T-cell (primary cell): ENCODE data around the gene TNPO2. TPM values are rescaled to one million over a fixed set of nuclear protein-coding genes. Genes with fewer than 3 reads are reported as not detected.
A peak's percentile ranks its signal among the peaks of the same experiment; 100 is the strongest.

Source experiments
- ATAC-seq, 4 experiments: fragments of 200-7000 bp in 3 of 4; fragments of 150-1000 bp in 1 of 4; cut with Tn5 transposase; replicated peaks in 1 of 4; 1 replicate in 3 of 4; 2 replicates in 1 of 4; pipeline ENCODE4 v1.10.0; 2021; ENCODE audit warnings: moderate library complexity in 3 of 4, mild to moderate bottlenecking in 2 of 4, moderate number of reproducible peaks in 1 of 4
- CTCF ChIA-PET, 2 donors: fragments of 300-600 bp; sonication (Branson Sonifier 250); formaldehyde crosslinking; loops; one replicate each; lab custom pipeline; 2022; ENCODE audit warnings: antibody characterized with exemption in 2 of 2; lab: Charles Lee
- POLR2A ChIA-PET, 2 donors: fragments of 300-600 bp; sonication (Branson Sonifier 250); formaldehyde crosslinking; loops; one replicate each; lab custom pipeline; 2022; ENCODE audit warnings: antibody characterized with exemption in 2 of 2; lab: Charles Lee
- DNase-seq, 35 experiments: peaks; one replicate each; pipeline versions ENCODE4 v3.0.0 to v3.0.0-alpha.2; 2013 to 2023
- H3K27ac ChIP-seq: one replicate; pipeline ENCODE4 v1.5.1; 2013; ENCODE audit warnings: low read length
- H3K27me3 ChIP-seq, 2 experiments: replicated peaks in 1 of 2; 1 replicate in 1 of 2; 2 replicates in 1 of 2; pipeline versions ENCODE4 v1.6.1 to v1.7.0; 2013; ENCODE audit warnings: low read length in 1 of 2, mixed read lengths in 1 of 2; ENCODE audit not compliant: control insufficient read depth in 2 of 2, insufficient read depth in 2 of 2; ENCODE audit errors: extremely low read depth in 1 of 2
- H3K36me3 ChIP-seq, 2 donors: 1 replicate in 1 of 2; 2 replicates in 1 of 2; pipeline versions ENCODE4 v1.6.1 to v1.7.0; 2013; ENCODE audit warnings: low read length in 1 of 2; ENCODE audit not compliant: control insufficient read depth in 2 of 2, insufficient read depth in 1 of 2; ENCODE audit errors: extremely low read depth in 1 of 2
- H3K4me1 ChIP-seq, 2 experiments: 1 replicate in 1 of 2; 2 replicates in 1 of 2; pipeline versions ENCODE4 v1.6.1 to v1.7.0; 2013; ENCODE audit warnings: low read length in 2 of 2, mixed read lengths in 1 of 2; ENCODE audit not compliant: insufficient read depth in 2 of 2, control insufficient read depth in 1 of 2; ENCODE audit errors: extremely low read depth in 1 of 2
- H3K4me3 ChIP-seq, 2 donors: 1 replicate in 1 of 2; 2 replicates in 1 of 2; pipeline versions ENCODE4 v1.5.1 to v1.7.0; 2013; ENCODE audit warnings: mild to moderate bottlenecking in 2 of 2, low read length in 1 of 2, moderate library complexity in 1 of 2; ENCODE audit not compliant: control insufficient read depth in 1 of 2; ENCODE audit errors: extremely low read depth in 1 of 2
- H3K9me3 ChIP-seq: 2 replicates; pipeline ENCODE4 v1.7.0; 2013
- H3K27ac Mint-ChIP-seq, 2 donors: one replicate each; pipeline ENCODE4 v1.8.0; 2020 to 2021; ENCODE audit warnings: mild to moderate bottlenecking in 2 of 2, mixed read lengths in 2 of 2
- H3K27me3 Mint-ChIP-seq, 2 donors: one replicate each; pipeline ENCODE4 v1.8.0; 2021 to 2022; ENCODE audit warnings: mixed read lengths in 2 of 2
- H3K36me3 Mint-ChIP-seq: one replicate; pipeline ENCODE4 v1.8.0; 2021; ENCODE audit warnings: mixed read lengths
- H3K4me1 Mint-ChIP-seq, 3 donors: one replicate each; pipeline ENCODE4 v1.8.0; 2020 to 2022; ENCODE audit warnings: mixed read lengths in 3 of 3, mild to moderate bottlenecking in 1 of 3
- H3K4me3 Mint-ChIP-seq, 3 donors: one replicate each; pipeline ENCODE4 v1.8.0; 2020 to 2022; ENCODE audit warnings: mild to moderate bottlenecking in 3 of 3, mixed read lengths in 3 of 3, moderate library complexity in 3 of 3
- H3K9me3 Mint-ChIP-seq, 3 donors: one replicate each; pipeline ENCODE4 v1.8.0; 2020 to 2022; ENCODE audit warnings: mixed read lengths in 3 of 3
- WGBS: methylation state at CpG from one replicate; pipeline ENCODE4 v1.1.5; 2013; ENCODE audit warnings: missing lambda C conversion rate; ENCODE audit not compliant: insufficient coverage; 5-methylcytosine and 5-hydroxymethylcytosine counted together
- total RNA-seq, 35 experiments: library from RNA in 6 of 35; stranded (reverse) in 6 of 35; fragments of 120-200 nt in 1 of 35; gene quantifications; one replicate each; pipeline versions ENCODE4 v1.2.1 to v1.2.4 and lab custom pipeline; 2013 to 2026

TNPO2 gene
- total RNA-seq, 5 donors from 2014 or later (not counting 1 experiment from before 2014, with no cell fraction given): 53.7 to 78.8 (median 62.6) TPM

DNA sequence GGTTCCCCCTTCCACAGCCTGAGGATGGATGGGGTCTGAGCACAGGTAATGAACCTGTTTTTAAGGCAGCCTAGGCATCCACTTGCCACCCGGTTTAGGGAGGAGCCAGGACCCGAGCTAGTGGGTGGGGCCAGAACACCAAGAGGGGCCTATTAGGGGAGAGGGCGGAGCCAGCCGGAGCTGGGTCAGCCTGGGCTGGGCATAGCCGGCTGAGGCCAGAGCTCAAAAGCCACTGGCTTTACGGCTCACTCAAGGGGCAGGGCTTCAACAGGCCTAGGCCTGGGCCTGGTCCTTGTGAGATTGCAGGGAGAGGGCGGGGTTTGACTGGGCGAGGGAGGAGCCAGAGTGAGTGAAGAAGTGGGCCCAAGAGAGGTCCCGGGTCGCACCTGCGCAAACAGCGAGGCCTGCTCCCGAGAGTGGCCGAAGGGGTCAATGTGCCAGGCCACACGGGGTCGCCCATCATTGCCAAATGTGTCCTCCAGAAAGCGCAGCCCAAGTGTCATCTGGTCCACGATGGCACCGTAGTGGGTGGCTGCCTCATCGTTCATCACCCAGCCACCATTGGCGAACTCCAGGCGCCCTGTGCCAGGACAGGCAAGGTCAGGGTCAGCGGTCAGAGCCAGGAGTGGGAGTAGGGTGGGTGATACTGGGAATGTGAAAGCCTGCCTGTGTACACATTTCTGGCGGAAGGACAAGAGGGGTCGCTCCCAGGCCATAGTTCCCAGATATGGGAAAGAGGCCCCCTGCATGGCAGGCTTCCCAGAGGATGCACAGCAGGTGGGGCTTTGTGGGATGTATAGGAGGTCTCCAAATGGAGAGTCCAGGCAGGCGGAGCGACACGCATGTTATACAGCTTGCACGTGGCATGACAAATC lies 59.1 kb downstream of the TNPO2 start:
- peak overlapping the region; percentile 91 to 97 (median 93) for H3K4me3 Mint-ChIP-seq
- WGBS: 81% methylated on average over 29 of the region's 29 CpGs
- Histone ChIP-seq H3K4me3 (peak overlapping the region; percentile 84 to 89), H3K27me3 (no peaks in the 10 kb centered on the region), H3K4me1 (peaks cover 23 to 50% of the 10 kb centered on the region in 2 experiments), H3K36me3 (peaks cover 6 to 52% of the 10 kb centered on the region in 2 donors), H3K27ac (peak overlapping the region; percentile 82), H3K9me3 (no peaks in the 10 kb centered on the region)
- no peaks in the 10 kb centered on the region for H3K9me3 Mint-ChIP-seq
- peaks cover 19% of the 10 kb centered on the region for H3K36me3 Mint-ChIP-seq
- ATAC-seq (no peak), DNase-seq (no peak)
- POLR2A ChIA-PET: no interaction called here
- H3K27ac Mint-ChIP-seq: peak overlapping the region; percentile 69 to 87
- CTCF ChIA-PET: interaction anchor here (0.6 to 1.4 kb wide), 3 partner anchors 100 to 134 kb away, joined by 4 to 5 read pairs (median 5); no protein-coding TSS in a partner anchor
- H3K4me1 Mint-ChIP-seq: peaks cover 43 to 58% (median 45%) of the 10 kb centered on the region in 3 donors
- no peaks in the 10 kb centered on the region for H3K27me3 Mint-ChIP-seq

DNA sequence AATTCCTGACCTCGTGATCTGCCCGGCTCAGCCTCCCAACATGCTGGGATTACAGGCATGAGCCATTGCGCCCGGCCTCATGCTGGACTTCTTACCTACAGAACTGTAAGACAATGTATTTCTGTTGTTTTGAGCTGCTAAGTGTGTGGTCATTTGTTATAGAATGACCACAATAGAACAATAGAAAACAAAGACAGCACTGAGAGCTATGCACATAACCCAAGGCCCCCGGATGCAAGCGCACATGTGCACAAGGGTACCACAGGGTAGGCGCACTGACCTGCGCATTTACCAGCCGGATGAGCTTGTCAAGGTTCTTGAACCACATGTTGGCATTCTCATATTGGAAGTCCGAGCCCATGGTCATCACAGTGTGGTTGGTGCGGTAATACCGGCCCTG lies 62.8 kb downstream of the TNPO2 start:
- peaks cover 15 to 28% (median 20%) of the 10 kb centered on the region in 3 donors for H3K4me1 Mint-ChIP-seq
- no peaks in the 10 kb centered on the region for H3K27me3 Mint-ChIP-seq
- CTCF ChIA-PET: interaction anchor here (0.5 to 1.1 kb wide), 3 partner anchors 11 to 1040 kb away, joined by 3 to 13 read pairs (median 3); no protein-coding TSS in a partner anchor
- POLR2A ChIA-PET: interaction anchor here in 1 of 2 donors (0.7 kb wide), 1 partner anchor 52 kb away, joined by 3 read pairs; no protein-coding TSS in a partner anchor
- DNase-seq: no peak
- H3K4me3 Mint-ChIP-seq: no peak overlapping the region
- no peak overlapping the region for H3K27ac ChIP-seq
- peaks cover 12 to 24% of the 10 kb centered on the region in 2 experiments for H3K4me1 ChIP-seq
- no peaks in the 10 kb centered on the region for H3K9me3 ChIP-seq
- no peaks in the 10 kb centered on the region for H3K27me3 ChIP-seq
- 85% methylated on average over 8 of the region's 12 CpGs for WGBS
- H3K36me3 Mint-ChIP-seq: peaks cover 33% of the 10 kb centered on the region
- H3K36me3 ChIP-seq: peaks cover 10 to 78% of the 10 kb centered on the region in 2 donors
- no peaks in the 10 kb centered on the region for H3K9me3 Mint-ChIP-seq
- H3K27ac Mint-ChIP-seq: no peak overlapping the region
- no peak overlapping the region for H3K4me3 ChIP-seq
- no peak for ATAC-seq

DNA sequence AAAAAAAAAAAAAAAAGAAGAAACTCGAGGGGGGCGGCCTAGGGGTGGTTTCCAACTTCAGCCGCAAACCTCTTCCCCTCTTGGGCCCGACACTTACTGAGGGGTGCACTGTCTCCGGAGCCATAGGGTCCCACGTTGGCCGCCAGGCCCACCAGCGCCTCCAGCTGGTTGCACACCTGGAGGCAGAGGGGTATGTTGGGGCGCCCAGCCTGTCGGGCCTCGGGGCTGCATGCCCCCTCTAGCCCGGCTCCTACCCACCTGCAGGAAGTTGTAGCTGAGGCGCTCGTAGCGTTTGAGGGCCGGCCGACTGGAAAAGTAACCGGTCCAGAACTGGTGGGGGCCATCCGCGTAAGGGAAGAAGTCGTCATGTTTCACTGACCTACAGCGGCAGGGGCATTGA lies 65.8 kb downstream of the TNPO2 start:
- WGBS: 97% methylated on average over 15 of the region's 22 CpGs
- Mint-ChIP-seq H3K9me3 (no peaks in the 10 kb centered on the region), H3K4me3 (no peak overlapping the region), H3K27ac (no peak overlapping the region), H3K4me1 (peaks cover 0 to 5% (median 0%) of the 10 kb centered on the region in 3 donors), H3K27me3 (no peaks in the 10 kb centered on the region), H3K36me3 (peaks cover 41% of the 10 kb centered on the region)
- POLR2A ChIA-PET: no interaction called here
- Histone ChIP-seq H3K4me1 (no peaks in the 10 kb centered on the region), H3K9me3 (no peaks in the 10 kb centered on the region), H3K36me3 (peaks cover 14 to 82% of the 10 kb centered on the region in 2 donors), H3K27me3 (no peaks in the 10 kb centered on the region), H3K27ac (no peak overlapping the region), H3K4me3 (no peak overlapping the region)
- no peak for DNase-seq
- CTCF ChIA-PET: interaction anchor here in 1 of 2 donors (0.6 to 1.1 kb wide), 2 partner anchors 79 to 220 kb away, joined by 4 to 6 read pairs; no protein-coding TSS in a partner anchor
- ATAC-seq: no peak

DNA sequence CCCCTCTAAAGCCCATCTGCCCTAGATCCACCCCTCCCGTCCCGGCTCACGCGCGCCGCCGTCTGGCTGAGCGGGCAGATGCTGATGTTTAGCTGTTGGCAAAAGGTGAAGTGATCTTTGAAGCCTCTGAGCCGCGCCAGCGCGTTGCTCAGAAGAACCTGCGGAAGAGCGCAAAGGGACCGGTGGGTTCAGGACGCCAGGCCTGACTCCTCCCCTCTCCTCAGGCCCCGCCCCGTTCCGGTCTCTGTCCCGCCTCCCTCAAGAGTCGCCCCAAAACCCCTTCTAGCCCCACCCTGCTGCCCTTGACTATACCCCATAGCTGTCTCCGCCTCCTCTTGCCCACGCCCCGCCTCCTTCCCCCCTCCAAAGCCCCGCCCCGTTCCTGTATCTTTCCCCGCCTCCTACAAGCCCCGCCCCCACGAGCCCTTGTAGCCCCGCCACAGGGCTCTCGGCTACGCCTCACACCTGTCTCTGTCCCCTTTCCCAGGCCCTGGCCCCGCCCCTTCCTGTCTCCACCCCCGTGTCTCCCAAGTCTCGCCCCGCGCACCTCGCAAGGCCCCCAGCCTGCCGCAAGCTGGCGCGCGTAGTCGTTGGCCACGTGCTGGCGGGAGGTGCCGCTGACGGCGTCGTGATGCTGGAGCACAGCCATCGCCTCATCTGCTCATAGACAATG lies 66.7 kb downstream of the TNPO2 start:
- Mint-ChIP-seq H3K27ac (no peak overlapping the region), H3K27me3 (no peaks in the 10 kb centered on the region), H3K36me3 (peaks cover 41% of the 10 kb centered on the region), H3K9me3 (no peaks in the 10 kb centered on the region), H3K4me3 (no peak overlapping the region), H3K4me1 (peaks cover 0 to 5% (median 0%) of the 10 kb centered on the region in 3 donors)
- ChIA-PET POLR2A (no interaction called here), CTCF (interaction anchor here in 1 of 2 donors (1.1 kb wide), 1 partner anchor 221 kb away, joined by 4 read pairs; no protein-coding TSS in a partner anchor)
- H3K9me3 ChIP-seq: no peaks in the 10 kb centered on the region
- ATAC-seq: no peak
- H3K4me1 ChIP-seq: no peaks in the 10 kb centered on the region
- no peak overlapping the region for H3K27ac ChIP-seq
- 97% methylated on average over 35 of the region's 50 CpGs for WGBS
- peaks cover 14 to 77% of the 10 kb centered on the region in 2 donors for H3K36me3 ChIP-seq
- DNase-seq: no peak
- H3K27me3 ChIP-seq: no peaks in the 10 kb centered on the region
- H3K4me3 ChIP-seq: no peak overlapping the region

DNA sequence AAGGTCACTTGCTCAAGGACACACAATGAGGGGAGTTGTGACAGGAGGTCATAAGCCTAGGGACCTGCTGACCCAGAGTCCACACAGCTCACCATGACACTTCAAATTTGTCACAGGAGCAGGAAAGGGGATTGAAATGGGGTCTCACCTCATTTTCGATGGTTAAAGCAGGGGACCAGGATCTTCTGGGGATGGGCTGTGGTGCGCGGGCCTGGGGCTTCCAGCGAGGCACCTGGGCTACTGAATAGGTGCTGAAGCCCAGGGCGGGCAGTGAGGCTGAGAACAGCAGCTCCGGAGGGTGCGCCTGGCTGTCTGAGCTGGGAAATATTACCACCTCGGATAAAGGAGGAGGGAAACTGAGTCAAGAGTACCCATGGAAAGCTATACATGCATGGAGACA lies 68.2 kb downstream of the TNPO2 start:
- H3K27me3 ChIP-seq: no peaks in the 10 kb centered on the region
- H3K27ac Mint-ChIP-seq: no peak overlapping the region

DNA sequence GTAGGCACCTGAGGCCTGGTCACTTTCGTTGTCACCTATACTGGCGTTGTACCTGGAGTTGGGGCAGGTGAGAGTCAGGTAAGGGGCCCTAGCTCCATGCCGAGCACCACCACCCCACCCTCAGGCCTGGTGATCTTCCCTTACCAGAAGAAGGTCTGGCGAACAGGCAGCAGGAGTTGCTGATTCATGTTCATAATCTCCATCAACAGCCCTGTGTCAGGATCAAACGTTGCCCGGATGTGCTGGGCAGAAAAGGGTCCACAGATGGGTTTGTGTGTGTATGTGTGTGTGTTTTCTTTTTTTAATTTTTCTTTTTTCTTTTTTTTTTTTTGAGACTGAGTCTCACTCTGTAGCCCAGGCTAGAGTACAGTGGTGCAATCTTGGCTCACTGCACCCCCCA lies 71.5 kb downstream of the TNPO2 start:
- Histone ChIP-seq H3K27ac (no peak overlapping the region), H3K27me3 (no peaks in the 10 kb centered on the region), H3K4me3 (no peak overlapping the region), H3K4me1 (no peaks in the 10 kb centered on the region), H3K9me3 (no peaks in the 10 kb centered on the region), H3K36me3 (peaks cover 5 to 52% of the 10 kb centered on the region in 2 donors)
- no CpG with 5 or more reads among the region's 6 CpGs for WGBS
- ATAC-seq (no peak), DNase-seq (no peak)
- Mint-ChIP-seq H3K27ac (no peak overlapping the region), H3K9me3 (no peaks in the 10 kb centered on the region), H3K4me3 (no peak overlapping the region), H3K4me1 (peaks cover 0 to 3% (median 2%) of the 10 kb centered on the region in 3 donors), H3K27me3 (no peaks in the 10 kb centered on the region), H3K36me3 (peaks cover 30% of the 10 kb centered on the region)
- ChIA-PET CTCF (no interaction called here), POLR2A (no interaction called here)

More for the DNA sequence above, 68.2 kb downstream of the TNPO2 start:
- no peaks in the 10 kb centered on the region for H3K9me3 ChIP-seq
- no peaks in the 10 kb centered on the region for H3K4me1 ChIP-seq
- H3K27me3 Mint-ChIP-seq: no peaks in the 10 kb centered on the region
- ATAC-seq (no peak), DNase-seq (no peak)
- H3K4me1 Mint-ChIP-seq: peaks cover 0 to 5% (median 0%) of the 10 kb centered on the region in 3 donors
- H3K36me3 ChIP-seq: peaks cover 14 to 77% of the 10 kb centered on the region in 2 donors
- H3K9me3 Mint-ChIP-seq: no peaks in the 10 kb centered on the region
- peaks cover 43% of the 10 kb centered on the region for H3K36me3 Mint-ChIP-seq
- no peak overlapping the region for H3K27ac ChIP-seq
- no peak overlapping the region for H3K4me3 Mint-ChIP-seq
- 99% methylated on average over 8 of the region's 8 CpGs for WGBS
- CTCF ChIA-PET: interaction anchor here (0.5 to 0.7 kb wide), 2 partner anchors 9 to 25 kb away, joined by 4 to 7 read pairs; no protein-coding TSS in a partner anchor
- H3K4me3 ChIP-seq: no peak overlapping the region
- POLR2A ChIA-PET: no interaction called here
